NT2/D1 (cell line): ENCODE data around the gene RXFP3.
A peak's percentile ranks its signal among the peaks of the same experiment; 100 is the strongest.

Source experiments
- DNase-seq: peaks from one replicate; pipeline ENCODE4 v3.0.0-alpha.2; 2011; ENCODE audit warnings: low read depth, low spot score
- H3K27me3 ChIP-seq: 2 replicates; pipeline ENCODE4 v1.6.0; 2011; ENCODE audit warnings: mild to moderate bottlenecking; ENCODE audit not compliant: insufficient read length, insufficient read depth
- H3K36me3 ChIP-seq: 2 replicates; pipeline ENCODE4 v1.6.1; 2011; ENCODE audit warnings: mild to moderate bottlenecking, low read length, mixed read lengths; ENCODE audit not compliant: insufficient read depth, insufficient read length
- H3K4me1 ChIP-seq: 2 replicates; pipeline ENCODE4 v1.5.1; 2011; ENCODE audit not compliant: insufficient read depth, insufficient read length
- H3K4me3 ChIP-seq: 2 replicates; pipeline ENCODE4 v1.5.1; 2011; ENCODE audit warnings: low read depth; ENCODE audit not compliant: insufficient read length
- H3K9ac ChIP-seq: 2 replicates; pipeline ENCODE4 v1.6.0; 2011; ENCODE audit warnings: low read depth; ENCODE audit not compliant: insufficient read length
- H3K9me3 ChIP-seq: 2 replicates; pipeline ENCODE4 v1.5.1; 2011; ENCODE audit warnings: mild to moderate bottlenecking, low read length; ENCODE audit not compliant: insufficient read depth
- SUZ12 ChIP-seq: IDR thresholded peaks from 2 replicates; pipeline ENCODE4 v1.6.1; 2011; ENCODE audit not compliant: insufficient read length, insufficient read depth; ENCODE audit errors: extremely low read depth
- YY1 ChIP-seq: IDR thresholded peaks from 2 replicates; pipeline ENCODE4 v1.6.1; 2011; ENCODE audit not compliant: insufficient read length, insufficient read depth
- ZNF274 ChIP-seq: IDR thresholded peaks from 2 replicates; pipeline ENCODE4 v1.6.1; 2011; ENCODE audit warnings: mild to moderate bottlenecking, low read depth, low read length

RXFP3 gene

DNA sequence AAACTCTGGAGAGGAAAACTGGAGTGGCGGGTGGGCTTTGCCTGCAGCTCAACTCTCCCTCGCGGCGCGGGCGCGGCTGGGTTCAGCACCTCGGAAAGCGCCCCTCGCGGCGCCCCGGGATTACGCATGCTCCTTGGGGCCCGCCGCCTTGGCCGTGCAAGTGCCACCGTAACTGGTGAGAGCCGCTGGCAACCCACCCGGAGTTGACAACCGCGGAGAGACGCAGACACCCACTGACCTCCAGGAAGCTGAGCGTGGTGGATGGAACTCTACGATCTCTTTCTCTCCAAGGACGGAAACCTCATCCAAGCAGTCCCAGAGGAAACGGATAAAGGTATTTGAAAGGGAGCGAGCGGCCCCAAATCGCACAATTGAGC, 194 bp upstream of the RXFP3 start:
- H3K27me3 ChIP-seq, result peaks cover 31% of the 10 kb centered on the region
- peak overlapping the region; percentile 54 for H3K4me3 ChIP-seq
- TF ChIP-seq ZNF274 (no peak), SUZ12 (no peak), YY1 (no peak)
- H3K4me1 ChIP-seq, result no peaks in the 10 kb centered on the region
- peak; percentile 40 for DNase-seq
- peak overlapping the region; percentile 42 for H3K9ac ChIP-seq
- H3K9me3 ChIP-seq, result no peaks in the 10 kb centered on the region
- no peaks in the 10 kb centered on the region for H3K36me3 ChIP-seq

DNA sequence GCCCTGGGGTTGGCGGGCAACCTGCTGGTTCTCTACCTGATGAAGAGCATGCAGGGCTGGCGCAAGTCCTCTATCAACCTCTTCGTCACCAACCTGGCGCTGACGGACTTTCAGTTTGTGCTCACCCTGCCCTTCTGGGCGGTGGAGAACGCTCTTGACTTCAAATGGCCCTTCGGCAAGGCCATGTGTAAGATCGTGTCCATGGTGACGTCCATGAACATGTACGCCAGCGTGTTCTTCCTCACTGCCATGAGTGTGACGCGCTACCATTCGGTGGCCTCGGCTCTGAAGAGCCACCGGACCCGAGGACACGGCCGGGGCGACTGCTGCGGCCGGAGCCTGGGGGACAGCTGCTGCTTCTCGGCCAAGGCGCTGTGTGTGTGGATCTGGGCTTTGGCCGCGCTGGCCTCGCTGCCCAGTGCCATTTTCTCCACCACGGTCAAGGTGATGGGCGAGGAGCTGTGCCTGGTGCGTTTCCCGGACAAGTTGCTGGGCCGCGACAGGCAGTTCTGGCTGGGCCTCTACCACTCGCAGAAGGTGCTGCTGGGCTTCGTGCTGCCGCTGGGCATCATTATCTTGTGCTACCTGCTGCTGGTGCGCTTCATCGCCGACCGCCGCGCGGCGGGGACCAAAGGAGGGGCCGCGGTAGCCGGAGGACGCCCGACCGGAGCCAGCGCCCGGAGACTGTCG, 976 bp downstream of the RXFP3 start:
- Histone ChIP-seq H3K9ac (no peak overlapping the region), H3K9me3 (no peaks in the 10 kb centered on the region), H3K27me3 (peaks cover 31% of the 10 kb centered on the region), H3K4me1 (no peaks in the 10 kb centered on the region), H3K36me3 (no peaks in the 10 kb centered on the region), H3K4me3 (no peak overlapping the region)
- TF ChIP-seq SUZ12, result no peak
- TF ChIP-seq YY1, result no peak
- no peak for TF ChIP-seq ZNF274
- no peak for DNase-seq

DNA sequence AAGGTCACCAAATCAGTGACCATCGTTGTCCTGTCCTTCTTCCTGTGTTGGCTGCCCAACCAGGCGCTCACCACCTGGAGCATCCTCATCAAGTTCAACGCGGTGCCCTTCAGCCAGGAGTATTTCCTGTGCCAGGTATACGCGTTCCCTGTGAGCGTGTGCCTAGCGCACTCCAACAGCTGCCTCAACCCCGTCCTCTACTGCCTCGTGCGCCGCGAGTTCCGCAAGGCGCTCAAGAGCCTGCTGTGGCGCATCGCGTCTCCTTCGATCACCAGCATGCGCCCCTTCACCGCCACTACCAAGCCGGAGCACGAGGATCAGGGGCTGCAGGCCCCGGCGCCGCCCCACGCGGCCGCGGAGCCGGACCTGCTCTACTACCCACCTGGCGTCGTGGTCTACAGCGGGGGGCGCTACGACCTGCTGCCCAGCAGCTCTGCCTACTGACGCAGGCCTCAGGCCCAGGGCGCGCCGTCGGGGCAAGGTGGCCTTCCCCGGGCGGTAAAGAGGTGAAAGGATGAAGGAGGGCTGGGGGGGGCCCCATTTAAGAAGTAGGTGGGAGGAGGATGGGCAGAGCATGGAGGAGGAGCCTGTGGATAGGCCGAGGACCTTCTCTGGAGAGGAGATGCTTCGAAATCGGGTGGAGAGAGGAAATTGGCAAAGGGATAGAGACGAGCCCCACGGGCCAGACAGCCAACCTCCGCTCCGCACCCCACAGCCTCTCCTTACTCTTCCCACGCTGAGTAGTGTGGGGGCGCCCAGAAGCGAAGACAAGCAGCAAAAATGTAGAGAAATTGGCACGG, 1.7 kb downstream of the RXFP3 start:
- TF ChIP-seq YY1, result no peak
- TF ChIP-seq ZNF274, result no peak
- no peak for TF ChIP-seq SUZ12
- H3K9me3 ChIP-seq, result no peaks in the 10 kb centered on the region
- no peak for DNase-seq
- peaks cover 31% of the 10 kb centered on the region for H3K27me3 ChIP-seq
- no peaks in the 10 kb centered on the region for H3K4me1 ChIP-seq
- no peak overlapping the region for H3K4me3 ChIP-seq
- no peak overlapping the region for H3K9ac ChIP-seq
- no peaks in the 10 kb centered on the region for H3K36me3 ChIP-seq

DNA sequence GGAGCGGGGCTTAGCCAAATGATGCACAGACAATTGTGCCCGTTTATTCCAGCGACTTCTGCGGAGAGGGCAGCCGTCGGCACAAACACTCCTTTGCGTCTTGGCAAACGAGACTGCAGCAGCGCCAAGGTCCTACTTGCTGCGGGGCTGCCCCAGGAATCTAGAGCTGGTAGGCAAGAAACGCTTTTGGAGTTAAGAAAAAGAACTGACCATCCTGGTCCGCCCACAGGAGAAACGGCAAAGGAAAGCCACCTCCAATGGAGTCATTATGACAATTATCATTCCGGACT, 2.3 kb downstream of the RXFP3 start:
- no peak overlapping the region for H3K4me3 ChIP-seq
- no peak for DNase-seq

DNA sequence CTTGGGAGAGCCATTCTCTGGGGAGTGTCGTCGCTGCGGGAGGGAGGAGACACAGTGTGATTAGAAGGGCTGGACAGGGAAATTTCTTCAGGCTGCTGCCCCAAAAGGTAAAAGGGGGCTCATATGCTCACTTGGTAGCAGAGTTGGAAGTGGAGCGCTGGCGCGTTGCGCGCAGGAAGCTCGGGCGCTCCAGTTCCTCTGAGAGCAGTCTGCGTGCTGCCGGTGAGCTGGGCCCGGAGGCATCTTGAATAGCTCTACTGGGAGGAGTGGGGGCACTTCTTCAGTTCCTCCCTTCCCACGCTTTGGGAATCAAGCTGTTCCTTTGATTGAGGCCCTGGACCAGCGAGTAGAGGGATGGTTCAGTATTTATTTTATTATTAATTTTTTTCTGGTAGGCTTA, 2.7 kb downstream of the RXFP3 start:
- H3K27me3 ChIP-seq, result peaks cover 31% of the 10 kb centered on the region

More for the DNA sequence above, 2.3 kb downstream of the RXFP3 start:
- no peaks in the 10 kb centered on the region for H3K9me3 ChIP-seq
- H3K4me1 ChIP-seq, result no peaks in the 10 kb centered on the region
- no peaks in the 10 kb centered on the region for H3K36me3 ChIP-seq
- peaks cover 31% of the 10 kb centered on the region for H3K27me3 ChIP-seq
- TF ChIP-seq ZNF274, result no peak
- no peak for TF ChIP-seq YY1
- TF ChIP-seq SUZ12, result no peak
- no peak overlapping the region for H3K9ac ChIP-seq

DNA sequence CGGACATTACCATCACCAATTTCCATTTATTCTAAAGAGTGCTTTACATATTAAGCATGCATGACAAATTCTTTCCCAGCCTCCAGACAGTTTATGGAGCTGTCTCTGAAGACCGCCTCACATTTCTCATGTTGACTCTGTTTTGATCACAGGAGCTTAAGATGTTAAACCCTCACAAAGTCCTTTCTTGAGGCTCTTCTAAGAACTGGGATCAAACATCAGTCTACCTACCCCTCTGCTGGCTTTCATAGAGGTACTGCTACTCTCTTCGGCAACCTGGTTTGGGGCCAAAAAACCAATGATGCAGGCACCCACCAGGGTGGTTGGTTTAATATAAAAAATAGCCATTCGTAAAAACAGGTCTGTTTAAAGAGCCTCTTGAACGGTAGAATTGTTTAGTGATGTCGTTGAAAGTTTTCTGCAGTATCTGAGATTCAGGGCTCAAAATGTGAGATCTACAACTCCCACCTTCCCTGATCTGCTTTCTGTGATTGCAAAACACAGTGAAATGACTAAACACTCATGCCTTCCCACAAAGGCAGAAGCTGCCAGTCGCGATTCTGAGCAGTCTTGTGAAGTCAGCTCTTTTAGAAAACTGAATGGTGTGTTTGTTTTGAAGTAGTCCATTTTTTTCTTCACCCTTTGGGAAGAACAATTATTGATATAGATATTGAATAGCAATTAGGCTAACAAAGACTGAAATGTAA, 3.5 kb downstream of the RXFP3 start:
- DNase-seq, result no peak
- no peaks in the 10 kb centered on the region for H3K9me3 ChIP-seq
- no peak overlapping the region for H3K9ac ChIP-seq
- H3K4me3 ChIP-seq, result no peak overlapping the region
- TF ChIP-seq ZNF274, result no peak
- H3K4me1 ChIP-seq, result no peaks in the 10 kb centered on the region
- H3K27me3 ChIP-seq, result peaks cover 31% of the 10 kb centered on the region
- H3K36me3 ChIP-seq, result no peaks in the 10 kb centered on the region

More for the DNA sequence above, 2.7 kb downstream of the RXFP3 start:
- no peak for DNase-seq
- no peak for TF ChIP-seq SUZ12
- no peak for TF ChIP-seq YY1
- no peak for TF ChIP-seq ZNF274
- H3K36me3 ChIP-seq, result no peaks in the 10 kb centered on the region
- H3K9ac ChIP-seq, result no peak overlapping the region
- no peaks in the 10 kb centered on the region for H3K9me3 ChIP-seq
- no peak overlapping the region for H3K4me3 ChIP-seq
- H3K4me1 ChIP-seq, result no peaks in the 10 kb centered on the region

DNA sequence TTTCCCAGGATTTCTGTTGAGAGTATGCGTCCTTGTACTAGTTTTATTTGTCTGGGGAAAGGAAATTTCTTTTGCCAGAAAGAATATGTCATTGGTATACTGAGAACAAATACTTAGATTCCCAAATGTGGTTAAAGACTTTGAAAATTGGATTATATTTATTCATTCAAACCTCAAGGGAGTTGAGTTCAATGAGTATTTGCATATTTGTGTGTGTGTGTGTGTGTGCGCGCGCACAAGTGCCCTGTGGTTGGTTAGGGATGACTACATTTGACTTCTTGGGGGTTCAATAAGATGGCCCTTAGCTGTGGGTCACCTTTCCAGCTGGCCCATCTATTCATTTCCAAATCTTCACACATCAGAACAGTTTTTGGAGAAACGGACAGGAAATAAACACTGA, 4.9 kb downstream of the RXFP3 start:
- no peak for DNase-seq
- Histone ChIP-seq H3K9me3 (no peaks in the 10 kb centered on the region), H3K4me1 (no peaks in the 10 kb centered on the region), H3K4me3 (no peak overlapping the region), H3K36me3 (no peaks in the 10 kb centered on the region), H3K27me3 (peaks cover 19% of the 10 kb centered on the region), H3K9ac (no peak overlapping the region)
- TF ChIP-seq SUZ12, result no peak
- TF ChIP-seq YY1, result no peak
- no peak for TF ChIP-seq ZNF274
